GM21576 (cell line): ENCODE measurements around the gene ASB13.
"Not testable (repeated sequence)": the region's sequence is repeated elsewhere in the genome, so short reads cannot be mapped to it uniquely, and the experiment has no call there.

Source experiments
- ATAC-seq: cut with Tn5 transposase; IDR thresholded peaks from one replicate; pipeline ENCODE4 v1.9.1; 2021; ENCODE audit warnings: mild to moderate bottlenecking, moderate library complexity; ENCODE audit not compliant: unreplicated experiment

Gene ASB13

DNA sequence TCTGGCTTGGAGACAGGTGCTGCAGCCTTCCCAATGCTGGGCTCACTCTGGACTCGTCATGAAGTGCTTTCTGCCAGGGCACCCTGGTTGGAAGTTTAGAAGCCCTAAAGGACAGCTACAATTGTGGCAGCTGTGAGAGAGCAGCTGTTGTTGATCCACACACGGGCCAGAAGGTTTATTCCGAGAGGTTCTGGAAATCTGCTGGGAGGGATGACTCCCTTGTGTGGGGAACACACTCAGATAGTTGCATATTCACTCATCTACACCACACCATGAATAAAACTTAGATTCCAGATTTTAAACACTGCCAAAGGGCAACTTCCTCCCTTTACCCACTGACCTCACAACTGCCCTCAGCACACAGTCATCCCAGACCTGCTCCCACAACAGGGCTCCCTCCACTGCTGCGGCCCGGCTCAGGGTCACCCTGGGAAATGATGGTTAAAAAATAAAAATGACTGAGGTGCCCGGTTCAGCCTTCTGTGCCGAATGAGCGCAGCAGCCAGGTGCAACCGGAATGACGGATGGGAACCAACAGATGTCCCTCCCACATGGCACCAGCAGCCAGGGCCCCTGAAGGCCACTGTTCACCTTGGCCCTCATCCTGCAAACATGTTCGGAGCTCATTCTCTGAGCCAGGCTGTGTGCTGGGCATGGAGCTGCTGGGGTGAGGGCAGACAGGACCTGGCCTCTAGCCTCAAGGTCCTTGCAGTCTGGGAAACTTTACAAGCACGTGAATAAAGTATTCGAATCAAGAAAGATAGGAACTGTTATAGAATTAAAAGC, 40.2 kb downstream of the ASB13 start:
- no peak for ATAC-seq

DNA sequence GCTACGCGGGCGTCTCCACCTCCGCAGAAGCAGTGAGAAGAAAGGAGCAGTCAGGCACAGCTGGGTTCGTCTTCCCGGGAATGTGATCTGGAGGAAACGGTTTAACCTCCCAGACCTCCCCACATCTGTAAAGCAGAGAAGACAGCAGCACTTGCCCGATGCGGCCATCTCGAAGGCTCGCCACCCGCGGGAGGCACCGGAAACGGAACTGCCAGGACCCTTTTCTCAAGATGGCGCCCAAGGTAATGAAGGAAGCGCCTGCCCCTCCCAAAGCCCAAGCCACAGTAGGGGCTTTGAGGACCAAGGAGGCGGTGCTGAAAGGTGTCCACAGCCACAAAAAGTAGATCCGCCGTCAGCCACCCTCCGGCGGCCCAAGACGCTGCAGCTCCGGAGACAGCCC, 41.7 kb downstream of the ASB13 start:
- no peak for ATAC-seq

DNA sequence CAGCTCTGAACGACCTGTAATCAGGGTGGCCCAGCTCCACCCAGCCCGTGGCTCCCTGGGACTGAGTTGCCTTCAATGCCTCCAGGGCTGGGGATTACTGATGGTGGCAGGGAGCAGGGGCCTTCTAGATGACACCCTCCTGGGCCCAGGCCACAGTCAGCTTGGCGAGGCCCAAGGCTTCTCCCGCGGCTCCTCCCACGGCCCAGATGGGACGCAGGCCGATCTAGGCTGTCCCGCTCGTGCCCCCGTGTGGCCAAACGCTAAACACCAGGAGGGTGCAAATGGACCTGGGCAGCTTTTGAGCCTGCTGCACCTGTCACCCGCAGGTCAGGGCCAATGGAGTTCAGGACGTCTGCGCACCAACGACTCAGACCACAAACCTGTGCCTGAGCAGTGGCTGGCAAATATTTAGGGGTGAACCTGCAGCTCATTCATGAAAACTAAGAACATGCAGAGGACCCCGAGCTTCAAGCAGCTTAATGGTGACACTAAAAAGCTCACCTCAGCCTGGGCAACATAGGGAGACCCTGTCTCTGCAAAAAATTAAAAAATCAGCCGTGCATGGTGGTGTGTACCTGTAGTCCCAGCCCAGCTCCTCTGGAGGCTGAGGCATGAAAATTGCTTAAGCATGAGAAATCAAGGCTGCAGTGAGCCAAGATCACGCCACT, 43.2 kb downstream of the ASB13 start:
- ATAC-seq: peak; percentile 95

DNA sequence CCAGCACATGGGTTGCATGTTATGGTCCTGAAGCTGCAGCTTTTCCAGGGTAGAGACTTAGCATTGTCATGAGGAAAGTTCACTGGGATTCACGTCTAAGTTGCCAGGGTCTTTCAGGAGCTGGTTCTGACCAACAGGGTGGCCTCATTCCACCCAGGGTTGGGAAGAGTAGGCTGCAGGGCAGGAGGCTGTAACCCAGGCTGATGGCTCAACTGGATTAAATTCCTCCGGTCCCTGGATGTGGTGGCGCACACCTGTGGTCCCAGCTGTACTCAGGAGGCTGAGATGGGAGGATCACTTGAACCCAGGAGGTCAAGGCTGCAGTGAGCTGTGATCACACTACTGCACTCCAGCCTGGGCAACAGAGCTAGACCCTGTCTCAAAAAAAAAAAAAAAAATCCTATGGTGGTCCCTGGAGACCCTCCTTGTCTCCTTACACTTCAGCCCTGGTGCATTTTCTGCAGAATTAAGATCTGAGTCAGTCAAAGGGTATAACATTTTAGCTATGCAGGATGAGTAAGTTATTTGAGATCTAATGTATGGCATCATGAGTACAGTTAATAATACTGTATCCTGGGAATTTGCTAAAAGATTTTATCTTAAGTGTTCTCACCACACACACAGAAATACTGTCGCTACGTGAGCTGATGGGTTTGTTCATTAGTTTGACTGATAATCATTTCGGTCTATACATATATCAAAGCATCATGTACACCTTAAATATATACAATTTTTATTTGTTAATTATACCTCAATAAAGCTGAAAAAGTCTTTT, 44.0 kb downstream of the ASB13 start:
- no peak for ATAC-seq

DNA sequence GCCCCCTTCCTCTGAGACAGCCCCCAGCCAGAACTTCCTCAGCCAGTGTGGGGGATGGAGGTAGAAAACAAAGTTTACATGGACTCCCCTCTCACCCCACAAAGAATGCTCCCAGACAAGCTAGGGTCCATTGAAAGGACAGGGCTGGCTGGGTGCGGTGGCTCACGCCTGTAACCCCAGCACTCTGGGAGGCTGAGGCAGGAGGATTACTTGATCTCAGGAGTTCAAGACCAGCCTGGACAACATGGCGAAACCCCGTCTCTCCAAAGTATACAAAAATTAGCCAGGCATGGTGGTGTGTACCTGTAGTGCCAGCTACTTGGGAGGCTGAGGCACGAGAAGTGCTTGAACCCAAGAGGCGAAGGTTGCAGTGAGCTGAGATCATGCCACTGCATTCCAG, 45.0 kb downstream of the ASB13 start:
- not testable (repeated sequence) for ATAC-seq

DNA sequence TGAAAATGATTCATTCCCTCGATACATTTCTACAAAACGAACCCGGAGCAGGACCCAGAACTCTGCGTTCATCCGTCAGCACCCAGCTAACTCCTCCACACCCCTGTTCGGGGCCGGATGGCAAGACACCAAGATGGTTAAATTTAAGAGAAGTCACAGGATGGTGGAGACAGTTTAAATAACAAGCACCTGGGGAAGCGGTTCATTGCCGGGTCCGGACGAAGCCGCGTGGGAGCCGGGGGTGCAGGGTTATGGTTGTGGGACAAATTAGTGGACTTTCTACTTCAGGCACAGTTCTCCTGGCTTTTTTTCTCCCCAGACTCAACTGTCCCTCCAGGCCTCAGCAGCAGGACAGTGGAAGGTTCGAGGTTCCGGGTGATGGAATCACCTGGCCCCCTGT, 45.4 kb downstream of the ASB13 start:
- no peak for ATAC-seq

DNA sequence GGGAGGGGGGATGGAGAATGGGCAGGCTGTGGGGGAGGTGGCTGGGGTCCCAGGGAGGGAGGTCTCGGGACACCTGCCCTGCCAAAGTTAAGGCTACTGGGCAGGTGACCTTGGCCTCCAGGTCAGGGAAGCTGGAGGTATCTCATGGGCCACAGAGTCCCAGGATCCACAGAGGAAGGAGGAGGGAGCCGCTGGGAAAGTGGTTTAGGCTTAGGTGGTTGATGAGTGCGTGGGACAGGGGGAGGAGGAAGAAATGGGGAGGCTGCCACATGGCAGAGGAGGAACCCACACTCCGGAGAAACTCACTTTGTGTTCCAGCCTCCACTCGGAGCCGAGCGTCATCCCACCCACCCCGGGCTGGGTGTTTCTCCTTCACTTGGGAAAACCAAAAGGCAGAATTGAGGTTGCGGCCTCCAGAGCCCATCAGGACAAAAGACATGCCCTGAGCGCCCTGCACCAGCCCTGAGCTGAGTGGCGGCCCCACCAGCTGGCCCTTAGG, 46.1 kb downstream of the ASB13 start:
- no peak for ATAC-seq

DNA sequence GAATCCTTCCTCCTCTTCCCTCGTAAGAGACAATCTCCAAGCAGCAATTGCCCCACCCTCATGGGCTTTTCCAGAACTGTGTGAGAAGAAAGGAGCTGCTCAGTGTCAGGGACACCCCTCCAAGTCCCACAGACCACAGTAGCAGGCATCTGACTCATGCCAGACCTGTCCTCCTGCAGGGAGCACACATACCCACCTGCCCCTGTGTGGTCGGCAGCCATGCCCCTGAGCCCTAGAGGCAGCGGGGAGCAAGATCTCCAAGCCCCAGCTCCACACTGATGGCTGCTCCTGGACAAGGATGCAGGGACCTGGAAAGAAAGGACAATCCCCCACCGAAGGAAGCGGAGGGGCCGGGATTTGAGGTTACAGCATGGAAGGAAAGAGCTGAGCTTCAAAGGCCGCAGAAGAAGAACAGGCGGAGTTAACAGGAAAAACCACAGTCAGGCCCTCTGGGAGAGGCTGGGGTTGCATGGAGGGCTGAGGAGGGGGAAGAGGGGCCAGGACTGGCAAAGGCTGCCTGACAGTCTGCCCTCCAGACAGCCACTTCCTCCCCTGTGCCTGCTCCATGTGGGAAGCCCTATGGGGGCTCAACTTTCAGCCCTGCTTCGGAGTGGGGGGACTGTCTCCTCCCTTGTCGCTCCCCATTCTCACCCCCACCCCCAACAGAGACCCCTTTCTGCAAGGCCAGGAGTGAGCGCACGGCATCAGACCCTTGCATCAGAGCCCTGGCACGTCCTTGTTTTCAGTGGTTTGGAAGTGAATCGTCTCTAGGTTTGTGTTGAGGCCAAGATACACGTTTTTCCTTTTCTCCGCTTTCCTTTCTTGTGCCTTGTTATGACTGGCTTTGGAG, 46.8 kb downstream of the ASB13 start:
- ATAC-seq: no peak

DNA sequence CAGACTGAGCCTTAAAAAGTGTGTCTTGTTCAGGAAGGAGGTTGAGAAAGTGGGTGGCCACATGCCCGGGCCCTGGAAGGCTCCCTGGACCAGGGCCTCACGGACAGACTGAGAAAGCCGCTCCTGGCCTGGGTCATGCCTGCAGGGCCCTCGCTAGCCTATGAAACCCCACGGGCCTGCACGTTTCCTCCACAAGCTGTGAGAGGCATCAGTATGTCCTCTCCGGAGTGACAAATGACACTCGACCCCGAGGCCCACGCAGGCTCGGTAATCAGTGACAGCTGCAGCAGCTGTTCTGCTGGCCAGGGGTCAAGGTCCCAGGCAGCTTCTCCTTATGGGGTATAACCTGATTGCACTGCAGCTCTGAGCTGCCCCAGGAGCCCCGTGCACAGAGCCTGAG, 47.6 kb downstream of the ASB13 start:
- ATAC-seq: no peak

DNA sequence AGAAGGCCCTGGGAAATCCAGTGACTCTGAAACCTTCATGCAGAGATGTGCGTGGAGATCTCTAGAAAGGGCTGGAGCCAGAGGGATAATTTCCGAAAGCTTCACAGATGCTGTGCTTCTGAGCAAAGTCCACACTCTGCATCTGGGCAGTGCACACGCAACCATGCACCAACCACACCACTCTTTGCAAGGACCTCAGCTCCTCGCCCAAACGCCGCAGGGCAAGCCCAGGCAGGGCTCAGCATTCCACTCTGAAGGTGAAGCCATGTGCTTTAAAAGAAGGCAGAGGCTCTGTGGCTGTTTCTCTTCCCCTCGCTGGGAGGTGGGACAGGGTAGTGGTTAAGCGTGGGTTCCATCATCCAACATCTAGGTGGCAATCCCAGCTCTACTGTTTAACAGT, 48.4 kb downstream of the ASB13 start:
- no peak for ATAC-seq

DNA sequence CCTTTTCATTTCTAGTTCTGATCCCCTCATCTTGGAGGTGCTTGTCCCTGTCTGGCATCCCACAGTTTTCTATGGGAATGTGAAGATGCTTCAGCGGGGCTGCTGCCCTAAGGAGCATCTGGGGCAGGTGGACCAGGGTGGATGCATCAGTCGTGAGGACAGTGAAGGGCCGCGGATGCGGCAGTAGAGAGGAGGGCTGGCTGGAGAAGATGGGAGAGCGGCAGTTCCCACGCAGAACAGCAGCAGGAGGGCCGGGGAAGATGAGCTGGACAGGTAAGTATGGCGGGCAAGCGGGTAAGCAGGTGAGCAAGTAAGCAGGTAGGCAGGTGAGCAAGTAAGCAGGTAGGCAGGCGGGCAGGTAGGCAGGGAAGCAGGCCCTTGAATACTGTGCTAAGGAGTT, 48.9 kb downstream of the ASB13 start:
- no peak for ATAC-seq

DNA sequence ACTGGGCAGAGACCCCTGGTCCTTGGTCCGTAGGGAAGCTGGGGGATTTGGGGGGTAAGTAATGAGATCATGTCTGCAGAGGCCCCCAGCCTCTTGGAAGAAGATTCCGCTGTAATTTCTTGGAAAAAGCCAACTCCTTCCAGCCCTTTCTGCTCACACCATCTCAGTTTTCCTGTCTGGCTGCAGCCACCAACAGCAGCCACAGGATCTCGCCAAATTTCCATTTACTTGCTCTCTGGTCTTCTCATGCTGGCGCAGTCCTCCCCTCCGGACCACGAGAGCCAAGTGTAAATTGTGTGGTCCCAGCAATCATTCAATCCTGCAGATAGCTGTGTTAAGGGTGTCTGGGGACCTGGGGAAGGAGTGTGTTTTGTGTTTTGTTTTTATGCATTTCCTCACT, 49.6 kb downstream of the ASB13 start:
- no peak for ATAC-seq

DNA sequence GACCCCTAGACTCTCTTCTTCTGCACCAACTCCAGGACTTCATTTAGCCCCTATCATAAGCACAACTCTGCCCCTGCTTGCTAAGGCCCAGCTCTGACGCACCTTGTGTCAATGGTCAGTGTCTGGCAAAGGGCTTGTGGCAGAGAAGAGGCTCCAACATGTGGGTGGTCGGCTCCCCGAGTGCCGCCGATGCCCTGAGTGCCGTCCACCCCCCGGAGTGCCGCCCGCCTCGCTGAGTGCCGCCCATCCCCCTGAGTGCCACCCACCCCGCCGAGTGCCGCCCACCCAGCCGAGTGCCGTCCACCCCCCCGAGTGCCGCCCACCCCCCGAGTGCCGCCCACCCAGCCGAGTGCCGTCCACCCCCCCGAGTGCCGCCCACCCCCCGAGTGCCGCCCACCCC, 50.3 kb downstream of the ASB13 start:
- ATAC-seq: no peak

DNA sequence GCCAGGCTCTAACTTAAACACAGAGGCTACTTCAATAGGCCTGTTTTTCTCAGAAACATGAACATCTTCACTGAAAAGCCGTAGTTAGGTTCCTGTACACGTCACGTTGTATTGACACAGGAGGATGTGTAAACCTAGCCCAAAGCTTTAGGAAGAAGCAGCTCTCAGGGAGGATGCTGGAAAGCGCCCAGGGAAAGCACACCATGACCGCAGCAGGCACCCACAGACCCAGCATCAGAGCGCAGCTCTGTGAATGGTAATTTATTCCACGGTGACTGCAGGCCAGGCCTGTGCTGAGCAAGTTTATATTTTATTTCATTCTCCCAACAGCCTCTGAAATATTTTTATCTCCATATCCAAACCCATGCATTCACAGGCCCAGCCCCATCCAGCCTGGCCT, 51.1 kb downstream of the ASB13 start:
- ATAC-seq: no peak

DNA sequence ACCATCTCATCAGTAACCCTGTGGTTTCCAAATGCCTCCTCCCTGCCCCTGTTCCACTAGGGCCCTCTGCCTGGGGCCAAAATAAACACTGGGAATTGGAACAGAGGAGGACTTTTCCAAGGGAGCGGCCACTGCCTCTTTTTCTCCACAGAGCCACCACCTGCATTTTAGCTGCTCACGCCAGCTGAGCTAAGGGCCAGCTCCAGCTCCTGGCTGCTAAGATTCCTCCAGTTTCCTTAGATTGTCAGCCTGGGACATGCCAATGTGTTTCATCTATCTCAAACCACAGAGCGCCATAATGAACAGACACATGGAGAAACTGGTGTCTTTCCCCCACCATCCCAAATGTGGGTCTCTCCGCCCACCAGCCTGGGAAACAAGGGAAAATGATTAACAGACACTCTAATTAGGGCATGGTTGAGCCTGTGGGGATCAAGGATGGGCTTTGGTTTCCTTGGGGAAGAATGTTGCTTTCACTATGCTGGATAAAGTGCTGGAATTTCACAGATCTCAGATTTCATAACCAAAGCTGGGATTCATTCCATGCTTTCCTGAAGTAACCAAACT, 52.2 kb downstream of the ASB13 start:
- ATAC-seq: no peak

DNA sequence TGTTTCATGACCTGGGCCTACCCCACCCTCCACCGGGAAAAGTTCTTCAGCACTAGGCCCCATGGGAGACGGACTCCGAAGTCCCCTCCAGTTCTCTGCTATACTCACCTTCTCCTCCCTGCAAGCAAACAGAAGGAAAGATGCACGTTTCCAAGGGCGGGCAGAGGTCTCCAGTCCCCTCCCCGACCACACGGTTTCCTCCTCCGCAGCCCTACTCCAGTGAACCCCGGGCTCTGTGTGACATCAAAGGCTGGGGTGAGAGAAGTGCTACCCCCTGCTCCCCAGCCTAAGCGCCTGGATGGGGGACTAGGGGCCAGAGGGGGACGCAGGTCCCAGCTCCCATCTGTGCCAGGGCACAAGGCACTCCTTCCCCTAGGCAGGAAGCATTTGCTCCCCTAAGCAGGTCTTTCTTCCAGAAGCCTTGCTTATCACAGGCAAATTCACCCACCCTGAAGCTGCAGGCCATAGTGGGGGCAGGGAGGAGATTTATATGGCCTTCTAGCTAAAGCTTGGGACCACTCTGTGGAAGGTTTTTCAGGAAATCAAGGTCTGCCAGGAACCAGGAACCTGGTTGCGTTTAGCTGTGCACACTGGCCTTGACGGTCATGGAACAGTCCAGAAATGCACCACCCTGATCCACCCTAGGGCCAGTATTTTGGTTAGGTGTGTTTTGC, 52.8 kb downstream of the ASB13 start:
- ATAC-seq: no peak

DNA sequence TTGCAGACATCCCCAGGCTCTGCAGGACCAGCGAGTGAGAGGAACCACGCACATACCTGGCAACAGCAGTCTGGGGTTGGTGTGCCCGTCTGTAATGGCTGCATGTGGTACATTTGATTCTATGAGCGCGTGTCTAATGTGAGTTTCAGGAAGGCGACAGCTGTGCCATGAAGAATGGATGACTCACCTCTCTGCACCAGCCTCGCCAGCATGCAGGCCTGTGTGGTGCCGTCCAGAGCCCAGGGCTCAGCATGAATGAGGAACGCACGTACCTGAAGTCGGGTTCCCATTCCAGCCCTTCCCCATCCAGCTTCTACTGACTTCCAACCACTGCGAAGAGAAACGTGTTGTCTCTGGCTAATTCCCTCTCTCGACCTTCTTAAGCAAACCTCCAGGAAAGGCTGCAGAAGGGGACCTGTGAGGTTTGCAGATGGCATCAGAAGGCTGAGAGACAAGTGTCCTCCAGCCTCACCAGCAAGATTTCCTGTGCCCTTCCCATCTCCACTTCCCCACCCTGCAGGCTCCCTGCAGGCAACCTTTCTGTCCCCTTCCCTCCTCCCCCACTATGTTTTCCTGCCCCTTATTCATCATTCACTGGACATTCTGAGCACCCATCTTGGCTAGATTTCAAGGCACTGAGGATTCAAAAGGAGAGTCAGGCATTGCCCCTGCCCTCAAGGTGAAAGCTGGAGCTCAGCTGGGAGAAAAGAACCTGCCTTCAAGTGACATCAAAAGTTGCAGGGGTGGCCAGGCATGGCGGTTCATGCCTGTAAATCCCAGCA, 54.3 kb downstream of the ASB13 start:
- no peak for ATAC-seq

DNA sequence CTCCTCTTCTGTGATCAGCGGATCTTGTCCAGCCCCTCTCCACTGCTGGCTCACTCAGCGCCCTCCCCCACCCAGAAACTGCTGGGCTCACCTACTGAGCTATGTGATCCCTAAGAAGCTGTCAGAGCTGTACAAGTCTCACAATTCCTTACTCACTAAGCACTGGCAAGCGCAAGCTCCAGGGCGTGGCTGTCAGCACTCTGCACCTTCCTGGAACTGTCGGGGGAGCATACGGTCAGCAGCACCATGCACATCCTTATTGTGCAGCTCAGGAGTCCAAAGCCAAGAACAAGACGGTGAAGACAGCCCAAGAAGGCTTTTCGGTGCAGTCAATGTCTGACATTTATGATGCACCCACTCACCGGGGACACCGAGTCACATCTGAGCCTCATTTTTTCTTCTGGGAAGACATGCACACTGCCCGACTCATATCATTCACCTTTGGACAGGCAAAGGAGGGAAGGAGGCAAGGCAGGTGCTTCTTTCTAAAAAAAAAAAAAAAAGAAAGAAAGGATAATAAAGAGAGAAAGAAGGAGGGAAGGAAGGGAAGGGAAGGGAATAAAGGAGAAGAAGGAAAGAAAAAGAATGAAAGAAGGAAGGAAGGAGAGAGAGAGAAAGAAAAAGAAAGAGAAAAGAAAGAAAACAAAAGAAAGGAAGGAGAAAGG, 56.3 kb downstream of the ASB13 start:
- ATAC-seq: no peak
